Chondrocyte (in vitro differentiated cells): ENCODE data around the gene SGCA. TPM values are rescaled to one million over a fixed set of nuclear protein-coding genes. Genes with fewer than 3 reads are reported as not detected.

Source experiments
- DNase-seq: peaks from one replicate; pipeline ENCODE4 v3.0.0; 2021; ENCODE audit warnings: mixed read lengths, low spot score
- H3K27ac Mint-ChIP-seq: one replicate; pipeline ENCODE4 v1.8.0; 2021; ENCODE audit warnings: mild to moderate bottlenecking, moderate library complexity, mixed read lengths; ENCODE audit not compliant: unreplicated experiment
- H3K27me3 Mint-ChIP-seq: 2 replicates; pipeline ENCODE4 v1.8.0; 2021; ENCODE audit warnings: low read depth, mixed read lengths
- H3K36me3 Mint-ChIP-seq: 2 replicates; pipeline ENCODE4 v1.8.0; 2021; ENCODE audit warnings: low read depth, mixed read lengths
- H3K4me1 Mint-ChIP-seq: 2 replicates; pipeline ENCODE4 v1.8.0; 2021; ENCODE audit warnings: low read depth, mild to moderate bottlenecking, mixed read lengths
- H3K4me3 Mint-ChIP-seq: one replicate; pipeline ENCODE4 v1.8.0; 2021; ENCODE audit warnings: mild to moderate bottlenecking, moderate library complexity, mixed read lengths; ENCODE audit not compliant: unreplicated experiment
- H3K9me3 Mint-ChIP-seq: 2 replicates; pipeline ENCODE4 v1.8.0; 2021; ENCODE audit warnings: low read depth, mixed read lengths
- total RNA-seq: library from RNA; stranded (reverse); gene quantifications from 3 replicates; pipeline ENCODE4 v1.2.1, GENCODE V29; 2021
- TF ChIP-seq, protein P1 (sequence below): fragments of 200-600 bp; sonication (generic); IDR thresholded peaks from 2 replicates; pipeline ENCODE4 v1.5.0; 2021; ENCODE audit warnings: antibody characterized with exemption, mild to moderate bottlenecking, moderate library complexity

SGCA gene
- total RNA-seq, 1 donor from 2014 or later = 1.3 TPM

DNA sequence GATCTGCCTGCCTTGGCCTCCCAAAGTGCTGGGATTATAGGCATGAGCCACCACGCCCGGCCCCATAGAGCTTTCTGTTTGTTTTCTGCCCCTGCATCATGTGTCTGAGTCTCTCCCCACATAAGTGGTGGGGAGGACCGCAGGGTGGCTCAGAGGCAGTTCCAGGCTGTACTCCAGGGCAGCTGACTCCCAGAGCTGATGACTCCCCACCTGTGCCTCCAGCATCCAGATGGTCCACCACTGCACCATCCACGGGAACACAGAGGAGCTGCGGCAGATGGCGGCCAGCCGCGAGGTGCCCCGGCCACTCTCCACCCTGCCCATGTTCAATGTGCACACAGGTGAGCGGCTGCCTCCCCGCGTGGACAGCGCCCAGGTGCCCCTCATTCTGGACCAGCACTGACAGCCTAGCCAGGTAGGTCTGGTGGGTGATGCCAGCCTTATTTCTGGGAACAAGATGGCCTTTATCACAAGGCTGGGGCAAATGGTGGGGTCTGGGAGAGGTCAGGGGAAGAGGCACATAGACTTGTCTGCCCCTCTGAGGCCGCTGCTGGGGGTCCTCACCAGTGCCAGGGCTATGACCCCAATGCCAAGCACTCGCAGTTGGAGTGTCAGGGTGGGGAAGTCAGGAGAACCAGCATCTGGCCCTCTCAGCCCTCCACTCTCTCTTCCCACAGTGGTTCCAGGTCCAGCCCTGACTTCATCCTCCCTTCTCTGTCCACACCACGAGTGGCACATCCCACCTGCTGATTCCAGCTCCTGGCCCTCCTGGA is 9.4 kb downstream of the SGCA start:
- Mint-ChIP-seq H3K36me3 (peaks cover 7% of the 10 kb centered on the region), H3K9me3 (no peaks in the 10 kb centered on the region), H3K4me1 (peaks cover 78% of the 10 kb centered on the region), H3K27me3 (no peaks in the 10 kb centered on the region), H3K27ac (peak overlapping the region; percentile 99), H3K4me3 (no peak overlapping the region)
- TF ChIP-seq, protein P1, sequence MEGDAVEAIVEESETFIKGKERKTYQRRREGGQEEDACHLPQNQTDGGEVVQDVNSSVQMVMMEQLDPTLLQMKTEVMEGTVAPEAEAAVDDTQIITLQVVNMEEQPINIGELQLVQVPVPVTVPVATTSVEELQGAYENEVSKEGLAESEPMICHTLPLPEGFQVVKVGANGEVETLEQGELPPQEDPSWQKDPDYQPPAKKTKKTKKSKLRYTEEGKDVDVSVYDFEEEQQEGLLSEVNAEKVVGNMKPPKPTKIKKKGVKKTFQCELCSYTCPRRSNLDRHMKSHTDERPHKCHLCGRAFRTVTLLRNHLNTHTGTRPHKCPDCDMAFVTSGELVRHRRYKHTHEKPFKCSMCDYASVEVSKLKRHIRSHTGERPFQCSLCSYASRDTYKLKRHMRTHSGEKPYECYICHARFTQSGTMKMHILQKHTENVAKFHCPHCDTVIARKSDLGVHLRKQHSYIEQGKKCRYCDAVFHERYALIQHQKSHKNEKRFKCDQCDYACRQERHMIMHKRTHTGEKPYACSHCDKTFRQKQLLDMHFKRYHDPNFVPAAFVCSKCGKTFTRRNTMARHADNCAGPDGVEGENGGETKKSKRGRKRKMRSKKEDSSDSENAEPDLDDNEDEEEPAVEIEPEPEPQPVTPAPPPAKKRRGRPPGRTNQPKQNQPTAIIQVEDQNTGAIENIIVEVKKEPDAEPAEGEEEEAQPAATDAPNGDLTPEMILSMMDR = no peak
- DNase-seq = no peak

DNA sequence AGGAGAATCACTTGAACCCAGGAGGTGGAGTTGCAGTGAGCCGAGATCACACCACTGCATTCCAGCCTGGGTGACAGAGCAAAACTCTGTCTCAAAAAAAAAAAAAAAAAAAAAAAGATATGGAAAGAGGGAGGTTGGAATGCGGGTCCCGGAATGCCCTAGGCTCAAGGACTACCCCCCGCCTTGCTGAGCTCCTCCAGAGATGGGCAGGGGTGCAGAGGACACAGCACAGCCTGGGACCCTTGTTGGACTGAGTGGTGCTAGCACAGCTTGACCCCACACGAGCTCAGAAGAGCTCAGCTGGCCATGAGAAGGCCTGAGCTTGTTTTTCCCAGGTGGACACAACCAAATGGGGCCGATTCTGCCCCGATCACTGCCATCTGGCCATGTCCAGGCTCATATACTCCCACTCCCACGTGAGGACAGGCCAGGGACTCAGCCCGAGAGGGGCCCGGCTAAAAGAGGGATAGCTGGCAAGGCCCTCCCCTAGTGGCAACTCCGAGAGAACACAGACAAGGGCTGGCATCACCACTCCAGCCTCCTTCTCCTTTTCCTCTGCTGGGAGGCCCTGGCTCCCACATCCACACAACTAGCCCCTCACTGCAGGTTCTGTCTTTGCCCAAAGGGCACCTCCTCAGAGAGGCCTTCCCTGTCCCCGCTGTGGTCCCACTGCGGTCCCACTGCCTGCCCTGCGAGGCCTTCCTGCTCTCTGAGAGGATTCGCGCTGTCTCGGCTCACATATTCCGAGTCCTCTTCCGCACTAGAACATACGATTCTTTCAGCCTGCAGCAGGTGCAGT is 11.0 kb downstream of the SGCA start:
- Mint-ChIP-seq H3K27me3 (no peaks in the 10 kb centered on the region), H3K36me3 (peaks cover 4% of the 10 kb centered on the region)
- no peak for DNase-seq

GRCh38 chr17:50177476-50177875 is 11.7 kb downstream of the SGCA start:
- Mint-ChIP-seq H3K27me3 (no peaks in the 10 kb centered on the region), H3K4me3 (peak overlapping the region; percentile 53), H3K4me1 (peaks cover 91% of the 10 kb centered on the region), H3K9me3 (no peaks in the 10 kb centered on the region), H3K27ac (peak overlapping the region; percentile 99), H3K36me3 (peaks cover 7% of the 10 kb centered on the region)
- TF ChIP-seq, protein P1 = no peak
- DNase-seq = no peak

More for the DNA sequence above, 11.0 kb downstream of the SGCA start:
- Mint-ChIP-seq H3K27ac (peak overlapping the region; percentile 99), H3K4me1 (peaks cover 88% of the 10 kb centered on the region), H3K4me3 (peak overlapping the region; percentile 20), H3K9me3 (no peaks in the 10 kb centered on the region)
- TF ChIP-seq, protein P1 = peak; percentile 51

DNA sequence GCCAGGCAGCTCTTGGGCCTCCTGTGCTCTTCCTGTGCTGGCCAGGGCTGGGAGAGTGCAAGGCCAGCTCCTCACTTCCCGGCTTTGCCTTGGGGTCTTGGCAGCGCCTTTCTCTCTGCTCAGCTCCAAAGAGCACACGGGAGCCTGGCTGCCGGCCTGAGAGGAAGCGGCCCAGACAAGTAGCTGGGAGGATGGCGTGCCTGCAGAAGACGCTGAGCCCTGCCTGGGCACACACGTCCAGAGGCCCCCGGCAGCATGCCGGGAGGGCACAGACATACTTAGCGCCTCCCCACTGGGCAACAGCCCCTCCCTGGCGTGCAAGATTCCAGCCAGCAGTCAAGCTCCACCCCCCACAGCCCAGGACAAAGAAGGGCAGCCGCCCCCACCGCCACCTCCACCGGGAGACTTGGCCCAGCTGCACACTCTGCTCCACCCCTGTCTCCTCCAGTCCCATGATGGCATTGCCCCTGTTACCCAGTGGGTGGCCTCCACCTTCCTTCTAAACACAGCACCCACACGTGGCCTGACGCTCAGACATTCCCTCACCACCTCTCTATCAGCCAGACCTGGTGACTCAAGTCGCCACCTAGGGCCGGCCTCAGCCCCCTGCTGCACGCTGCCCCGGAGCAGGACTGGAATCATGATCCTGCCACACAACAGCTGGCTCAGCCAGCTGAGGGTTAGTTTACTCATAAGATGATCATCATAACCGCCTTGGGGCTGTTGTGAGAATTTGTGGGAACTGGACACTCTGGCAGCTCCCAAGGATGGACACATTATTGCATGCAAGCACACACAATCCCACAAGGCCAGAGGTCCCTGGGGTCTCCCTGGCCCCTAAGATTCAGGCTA is 12.4 kb downstream of the SGCA start:
- no peaks in the 10 kb centered on the region for H3K9me3 Mint-ChIP-seq
- H3K27ac Mint-ChIP-seq = peak overlapping the region; percentile 99
- TF ChIP-seq, protein P1 = peak; percentile 76
- H3K36me3 Mint-ChIP-seq = peaks cover 9% of the 10 kb centered on the region
- DNase-seq = peak; percentile 99
- H3K4me3 Mint-ChIP-seq = peak overlapping the region; percentile 53
- no peaks in the 10 kb centered on the region for H3K27me3 Mint-ChIP-seq
- peaks cover 90% of the 10 kb centered on the region for H3K4me1 Mint-ChIP-seq
